ENCODE results near the gene INSR.
A peak's percentile ranks its signal among the peaks of the same experiment; 100 is the strongest.
"Not testable (repeated sequence)": the region's sequence is repeated elsewhere in the genome, so short reads cannot be mapped to it uniquely, and the experiment has no call there.

Gene INSR

GRCh38 chr19:7224995-7225394 is 69.2 kb downstream of the INSR start:
- no peak for DNase-seq (ENCODE audit: low read depth in 2 of 2, low spot score in 1 of 2)

GRCh38 chr19:7224209-7224686 is 70.0 kb downstream of the INSR start:
- DNase-seq (ENCODE audit: low read depth in 2 of 2, low spot score in 1 of 2), result no peak

- no peak for DNase-seq (ENCODE audit: low read depth in 2 of 2, low spot score in 1 of 2)
Measured at GRCh38 chr19:7223429-7223828, 70.8 kb downstream of the INSR start.

GRCh38 chr19:7219056-7219455 is 75.2 kb downstream of the INSR start:
- no peak for DNase-seq (ENCODE audit: low read depth in 2 of 2, low spot score in 1 of 2)

- DNase-seq (ENCODE audit: low read depth in 2 of 2, low spot score in 1 of 2), result no peak
Measured at GRCh38 chr19:7217861-7218260, 76.4 kb downstream of the INSR start.

GRCh38 chr19:7216373-7216902 is 77.8 kb downstream of the INSR start:
- DNase-seq (ENCODE audit: low read depth in 2 of 2, low spot score in 1 of 2), result no peak

- no peak for DNase-seq (ENCODE audit: low read depth in 2 of 2, low spot score in 1 of 2)
Measured at GRCh38 chr19:7215176-7215575, 79.0 kb downstream of the INSR start.

- DNase-seq (ENCODE audit: low read depth in 2 of 2, low spot score in 1 of 2), result no peak
Measured at GRCh38 chr19:7214324-7215089, 79.7 kb downstream of the INSR start.

- no peak for DNase-seq (ENCODE audit: low read depth in 2 of 2, low spot score in 1 of 2)
Measured at GRCh38 chr19:7213628-7214323, 80.4 kb downstream of the INSR start.

- no peak for DNase-seq (ENCODE audit: low read depth in 2 of 2, low spot score in 1 of 2)
Measured at GRCh38 chr19:7211191-7211951, 82.8 kb downstream of the INSR start.

GRCh38 chr19:7210359-7210758 is 83.9 kb downstream of the INSR start:
- no peak for DNase-seq (ENCODE audit: low read depth in 2 of 2, low spot score in 1 of 2)

GRCh38 chr19:7209597-7210325 is 84.5 kb downstream of the INSR start:
- not testable (repeated sequence) for DNase-seq (ENCODE audit: low read depth in 2 of 2, low spot score in 1 of 2)

GRCh38 chr19:7209036-7209435 is 85.2 kb downstream of the INSR start:
- DNase-seq (ENCODE audit: low read depth in 2 of 2, low spot score in 1 of 2), result not testable (repeated sequence)

GRCh38 chr19:7203332-7203731 is 90.9 kb downstream of the INSR start:
- DNase-seq (ENCODE audit: low read depth in 2 of 2, low spot score in 1 of 2), result no peak

- DNase-seq (ENCODE audit: low read depth in 2 of 2, low spot score in 1 of 2), result no peak
Measured at GRCh38 chr19:7202888-7203287, 91.3 kb downstream of the INSR start.

GRCh38 chr19:7200736-7201135 is 93.5 kb downstream of the INSR start:
- no peak for DNase-seq (ENCODE audit: low read depth in 2 of 2, low spot score in 1 of 2)

GRCh38 chr19:7199613-7200533 is 94.3 kb downstream of the INSR start:
- no peak for DNase-seq (ENCODE audit: low read depth in 2 of 2, low spot score in 1 of 2)

- peak; percentile 55 to 77 for DNase-seq (ENCODE audit: low read depth in 2 of 2, low spot score in 1 of 2)
Measured at GRCh38 chr19:7197760-7198696, 96.2 kb downstream of the INSR start.

Measured in stimulated activated CD8-positive, alpha-beta memory T cell treated with anti-CD3 and anti-CD28 coated beads, Interleukin-4, amount 100 ng/mL, for 4 hours (primary cell).